Coronary artery (tissue), 2 donors: ENCODE measurements around the gene PRMT2.

ENCODE experiments used
- DNase-seq: peaks from one replicate; pipeline ENCODE4 v3.0.0-alpha.2; 2017; ENCODE audit warnings: low spot score
- H3K27ac ChIP-seq, 2 donors: fragments of 200-600 bp; sonication (generic); one replicate each; pipeline ENCODE4 v1.5.1; 2016 to 2019
- H3K4me3 ChIP-seq: fragments of 200-600 bp; sonication (generic); 2 replicates; pipeline ENCODE4 v1.5.1; 2016; ENCODE audit warnings: mild to moderate bottlenecking, moderate library complexity
- TF ChIP-seq, protein P1 (sequence below): fragments of 200-600 bp; sonication (generic); IDR thresholded peaks from one replicate; pipeline ENCODE4 v1.5.1; 2019; ENCODE audit warnings: antibody characterized with exemption

The PRMT2 gene

DNA sequence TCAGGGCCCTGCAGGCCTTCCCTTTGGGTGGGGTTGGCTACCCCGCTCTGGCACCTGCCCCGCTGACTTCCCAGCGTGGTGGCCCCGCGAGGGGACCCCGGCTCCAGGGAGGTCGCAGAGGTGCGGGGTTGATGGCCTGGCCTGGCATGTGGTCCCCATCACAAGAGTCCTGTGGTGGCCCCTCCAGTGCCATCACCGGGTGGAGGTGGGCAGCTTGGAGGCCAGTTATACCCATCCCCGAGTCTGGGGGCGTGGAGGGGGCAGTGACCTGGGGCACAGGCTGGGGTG, 26.8 kb downstream of the PRMT2 start:
- TF ChIP-seq, protein P1, sequence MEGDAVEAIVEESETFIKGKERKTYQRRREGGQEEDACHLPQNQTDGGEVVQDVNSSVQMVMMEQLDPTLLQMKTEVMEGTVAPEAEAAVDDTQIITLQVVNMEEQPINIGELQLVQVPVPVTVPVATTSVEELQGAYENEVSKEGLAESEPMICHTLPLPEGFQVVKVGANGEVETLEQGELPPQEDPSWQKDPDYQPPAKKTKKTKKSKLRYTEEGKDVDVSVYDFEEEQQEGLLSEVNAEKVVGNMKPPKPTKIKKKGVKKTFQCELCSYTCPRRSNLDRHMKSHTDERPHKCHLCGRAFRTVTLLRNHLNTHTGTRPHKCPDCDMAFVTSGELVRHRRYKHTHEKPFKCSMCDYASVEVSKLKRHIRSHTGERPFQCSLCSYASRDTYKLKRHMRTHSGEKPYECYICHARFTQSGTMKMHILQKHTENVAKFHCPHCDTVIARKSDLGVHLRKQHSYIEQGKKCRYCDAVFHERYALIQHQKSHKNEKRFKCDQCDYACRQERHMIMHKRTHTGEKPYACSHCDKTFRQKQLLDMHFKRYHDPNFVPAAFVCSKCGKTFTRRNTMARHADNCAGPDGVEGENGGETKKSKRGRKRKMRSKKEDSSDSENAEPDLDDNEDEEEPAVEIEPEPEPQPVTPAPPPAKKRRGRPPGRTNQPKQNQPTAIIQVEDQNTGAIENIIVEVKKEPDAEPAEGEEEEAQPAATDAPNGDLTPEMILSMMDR: no peak
- peak overlapping the region in 1 of 2 donors; percentile 87 for H3K27ac ChIP-seq
- H3K4me3 ChIP-seq: peak overlapping the region; percentile 66
- no peak for DNase-seq

- DNase-seq: no peak
- peak overlapping the region in 1 of 2 donors; percentile 87 for H3K27ac ChIP-seq
- TF ChIP-seq, protein P1: no peak
- H3K4me3 ChIP-seq: peak overlapping the region; percentile 66
These were observed 27.5 kb downstream of the PRMT2 start for GRCh38 chr21:46662765-46663500.

- no peak for DNase-seq
- TF ChIP-seq, protein P1: no peak
- Histone ChIP-seq H3K4me3 (no peak overlapping the region), H3K27ac (no peak overlapping the region)
These were observed 28.3 kb downstream of the PRMT2 start for GRCh38 chr21:46663754-46664153.

DNA sequence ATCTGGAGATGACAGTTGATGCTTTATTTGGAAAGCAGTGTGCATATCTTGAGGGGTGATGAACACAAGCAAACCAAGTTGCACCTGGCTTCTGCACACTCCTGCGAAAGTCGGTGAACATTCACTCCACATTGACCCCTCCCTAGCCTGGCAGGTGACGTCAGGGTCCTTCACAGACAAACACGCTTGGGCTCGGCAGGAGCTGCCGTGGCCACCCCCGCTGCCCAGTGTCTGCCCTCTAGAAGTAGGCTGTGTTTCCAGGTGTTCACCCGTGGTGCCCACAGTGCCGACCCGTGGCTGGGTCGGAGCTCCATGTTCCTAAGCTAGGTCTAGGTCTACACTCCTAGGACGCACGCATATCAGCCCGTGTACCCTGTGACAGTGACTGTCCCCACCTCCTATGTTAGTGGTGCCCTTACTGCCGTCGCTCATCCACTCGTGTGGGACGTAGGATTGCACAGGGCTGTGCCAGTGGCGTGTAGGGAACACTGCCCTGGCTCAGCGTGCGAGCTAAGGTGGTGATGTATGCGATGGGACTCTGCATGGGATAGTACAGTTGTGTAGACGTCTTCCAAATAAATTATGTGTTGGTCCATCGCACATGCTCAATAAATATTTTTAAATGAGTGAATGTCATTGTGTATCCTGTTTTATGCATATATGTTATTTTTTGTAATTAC, 29.0 kb downstream of the PRMT2 start:
- H3K27ac ChIP-seq: no peak overlapping the region
- TF ChIP-seq, protein P1: no peak
- no peak overlapping the region for H3K4me3 ChIP-seq
- no peak for DNase-seq

DNA sequence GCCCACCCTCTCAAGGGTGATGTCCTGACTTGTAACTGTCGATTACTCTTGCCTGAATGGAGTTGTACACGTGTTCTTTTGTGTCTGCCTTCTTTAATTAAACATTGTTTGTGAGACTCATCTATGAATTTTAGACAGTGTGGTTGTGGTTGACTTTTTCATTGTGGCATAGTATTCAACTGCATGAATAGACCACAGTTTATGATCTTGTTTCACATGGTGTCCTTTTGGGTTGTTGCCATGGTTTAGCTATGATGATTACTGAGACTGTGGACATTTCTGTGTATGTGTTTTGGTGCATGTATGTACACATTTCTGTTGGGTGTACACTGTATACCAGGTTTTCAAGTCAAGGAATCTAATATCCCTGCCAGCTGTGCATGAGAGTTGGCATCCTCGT, 30.1 kb downstream of the PRMT2 start:
- Histone ChIP-seq H3K27ac (no peak overlapping the region), H3K4me3 (no peak overlapping the region)
- TF ChIP-seq, protein P1: no peak
- DNase-seq: no peak

DNA sequence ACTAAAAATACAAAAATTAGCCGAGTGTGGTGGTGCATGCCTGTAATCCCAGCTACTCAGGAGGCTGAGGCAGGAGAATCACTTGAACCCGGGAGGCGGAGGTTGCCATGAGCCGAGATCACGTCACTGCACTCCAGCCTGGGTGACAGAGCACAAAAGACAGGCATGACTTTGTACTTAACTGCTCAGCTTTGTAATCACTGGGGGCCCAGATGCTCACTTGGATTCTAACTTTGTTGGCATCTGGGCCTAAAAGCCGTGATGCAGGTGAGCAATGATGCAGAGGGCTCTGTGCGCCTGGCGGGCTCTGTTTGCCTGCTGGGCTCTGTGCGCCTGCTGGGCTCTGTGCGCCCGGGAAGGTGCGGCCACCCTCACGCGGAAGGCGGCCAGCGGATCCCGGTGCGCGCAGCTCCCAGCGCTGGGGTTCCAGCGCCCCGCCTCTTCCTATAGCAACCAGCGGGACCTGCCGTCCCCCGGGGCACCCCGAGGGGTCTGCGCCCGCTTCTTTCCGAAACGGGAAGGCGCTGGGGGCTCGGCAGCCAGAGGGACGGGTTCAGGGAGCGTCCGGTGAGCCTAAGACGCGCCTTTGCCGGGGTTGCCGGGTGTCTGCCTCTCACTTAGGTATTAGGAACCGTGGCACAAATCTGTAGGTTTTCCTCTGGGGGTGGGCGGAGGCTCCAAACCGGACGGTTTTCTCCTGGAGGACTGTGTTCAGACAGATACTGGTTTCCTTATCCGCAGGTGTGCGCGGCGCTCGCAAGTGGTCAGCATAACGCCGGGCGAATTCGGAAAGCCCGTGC, 31.7 kb downstream of the PRMT2 start:
- no peak for DNase-seq
- no peak overlapping the region for H3K27ac ChIP-seq
- H3K4me3 ChIP-seq: peak overlapping the region; percentile 69
- TF ChIP-seq, protein P1: no peak
